Tibial artery (tissue), 4 donors: ENCODE data around the gene MCAM.

Source experiments
- DNase-seq, 2 donors: peaks; one replicate each; pipeline ENCODE4 v3.0.0-alpha.2; 2019
- H3K27ac ChIP-seq, 2 donors: fragments of 200-600 bp; sonication (generic) in 1 of 2; 1 replicate in 1 of 2; 2 replicates in 1 of 2; pipeline ENCODE4 v1.5.1; 2018 to 2019; ENCODE audit warnings: mild to moderate bottlenecking in 1 of 2
- H3K27me3 ChIP-seq, 2 donors: fragments of 200-600 bp; sonication (generic) in 1 of 2; one replicate each; pipeline versions ENCODE4 v1.5.1 to v1.6.0; 2016 to 2019
- H3K36me3 ChIP-seq, 3 donors: fragments of 200-600 bp; sonication (generic) in 2 of 3; one replicate each; pipeline ENCODE4 v1.5.1; 2016 to 2019; ENCODE audit warnings: mild to moderate bottlenecking in 2 of 3
- H3K4me1 ChIP-seq, 4 donors: fragments of 200-600 bp; sonication (generic) in 2 of 4; 1 replicate in 3 of 4; 2 replicates in 1 of 4; pipeline ENCODE4 v1.5.1; 2016 to 2019
- H3K4me3 ChIP-seq, 2 donors: fragments of 200-600 bp; sonication (generic) in 1 of 2; 1 replicate in 1 of 2; 2 replicates in 1 of 2; pipeline ENCODE4 v1.5.1; 2018 to 2019; ENCODE audit warnings: mild to moderate bottlenecking in 2 of 2
- H3K9me3 ChIP-seq, 3 donors: fragments of 200-600 bp; sonication (generic) in 1 of 3; one replicate each; pipeline ENCODE4 v1.5.1; 2016 to 2019
- intact Hi-C: fragments of 100-400 bp; cut with DNase I; formaldehyde crosslinking; loops from one replicate; pipeline ENCODE4 v1.15.0; 2023; ENCODE audit warnings: low total_unique reads
- TF ChIP-seq, protein P1 (sequence below), 2 experiments: fragments of 200-600 bp in 1 of 2; fragments of 450-650 bp in 1 of 2; IDR thresholded peaks; one replicate each; pipeline ENCODE4 v1.5.1; 2017 to 2019; ENCODE audit warnings: antibody characterized with exemption in 2 of 2, mild to moderate bottlenecking in 1 of 2, moderate library complexity in 1 of 2

Gene MCAM

DNA sequence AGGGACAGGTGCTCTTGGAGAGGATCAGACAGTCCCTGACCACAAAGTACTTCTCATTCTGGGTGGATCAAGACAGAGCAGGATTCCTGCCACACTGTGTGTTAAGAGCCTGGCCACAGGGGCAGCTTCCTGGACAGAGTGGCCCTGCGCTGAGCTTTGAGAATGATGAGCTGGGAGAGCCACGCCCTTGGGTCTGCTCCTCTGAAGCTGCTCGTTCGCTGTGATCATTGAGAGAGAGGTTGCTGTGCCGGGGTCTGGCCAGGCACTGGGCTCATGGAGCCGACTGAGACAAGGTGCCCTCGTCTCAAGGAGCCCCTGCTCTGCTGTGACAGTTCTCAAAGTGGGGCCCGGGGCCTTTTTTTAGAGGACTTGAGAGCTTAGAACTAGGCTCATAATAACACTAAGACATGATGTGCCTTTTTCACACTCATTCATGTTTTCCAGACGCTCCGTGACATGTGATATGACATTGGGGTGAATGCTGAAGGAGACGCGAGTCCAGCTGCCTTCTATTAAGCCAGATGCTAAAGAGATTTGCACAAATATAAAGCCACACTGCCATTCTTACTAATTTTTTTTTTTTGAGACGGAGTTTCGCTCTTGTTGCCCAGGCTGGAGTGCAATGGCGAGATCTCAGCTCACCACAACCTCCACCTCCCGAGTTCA lies 31.1 kb upstream of the MCAM start:
- TF ChIP-seq, protein P1, sequence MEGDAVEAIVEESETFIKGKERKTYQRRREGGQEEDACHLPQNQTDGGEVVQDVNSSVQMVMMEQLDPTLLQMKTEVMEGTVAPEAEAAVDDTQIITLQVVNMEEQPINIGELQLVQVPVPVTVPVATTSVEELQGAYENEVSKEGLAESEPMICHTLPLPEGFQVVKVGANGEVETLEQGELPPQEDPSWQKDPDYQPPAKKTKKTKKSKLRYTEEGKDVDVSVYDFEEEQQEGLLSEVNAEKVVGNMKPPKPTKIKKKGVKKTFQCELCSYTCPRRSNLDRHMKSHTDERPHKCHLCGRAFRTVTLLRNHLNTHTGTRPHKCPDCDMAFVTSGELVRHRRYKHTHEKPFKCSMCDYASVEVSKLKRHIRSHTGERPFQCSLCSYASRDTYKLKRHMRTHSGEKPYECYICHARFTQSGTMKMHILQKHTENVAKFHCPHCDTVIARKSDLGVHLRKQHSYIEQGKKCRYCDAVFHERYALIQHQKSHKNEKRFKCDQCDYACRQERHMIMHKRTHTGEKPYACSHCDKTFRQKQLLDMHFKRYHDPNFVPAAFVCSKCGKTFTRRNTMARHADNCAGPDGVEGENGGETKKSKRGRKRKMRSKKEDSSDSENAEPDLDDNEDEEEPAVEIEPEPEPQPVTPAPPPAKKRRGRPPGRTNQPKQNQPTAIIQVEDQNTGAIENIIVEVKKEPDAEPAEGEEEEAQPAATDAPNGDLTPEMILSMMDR (IDR thresholded peaks at IDR 0.05): no peak
- Histone ChIP-seq H3K4me1 (peaks cover 0 to 19% (median 1%) of the 10 kb centered on the region in 4 donors), H3K4me3 (no peak overlapping the region), H3K27me3 (no peaks in the 10 kb centered on the region), H3K9me3 (no peaks in the 10 kb centered on the region), H3K27ac (no peak overlapping the region), H3K36me3 (no peaks in the 10 kb centered on the region)
- intact Hi-C loops: no loop called here
- peak in 1 of 2 donors; percentile 63 for DNase-seq

GRCh38 chr11:119347242-119347641 lies 30.3 kb upstream of the MCAM start:
- H3K36me3 ChIP-seq: no peaks in the 10 kb centered on the region
- no peaks in the 10 kb centered on the region for H3K27me3 ChIP-seq
- peaks cover 0 to 19% (median 1%) of the 10 kb centered on the region in 4 donors for H3K4me1 ChIP-seq
- no peak overlapping the region for H3K27ac ChIP-seq
- DNase-seq: no peak
- H3K4me3 ChIP-seq: no peak overlapping the region
- intact Hi-C loops: no loop called here
- TF ChIP-seq, protein P1 (IDR thresholded peaks at IDR 0.05): no peak
- H3K9me3 ChIP-seq: no peaks in the 10 kb centered on the region

GRCh38 chr11:119346605-119347004 lies 29.7 kb upstream of the MCAM start, which contains the start of gene MFRP:
Gene MFRP, minus strand, starts transcription at chr11:119346705. Its CDS starts 192 bp downstream, at chr11:119346513.
- Histone ChIP-seq H3K4me3 (no peak within 1 kb of the TSS), H3K27ac (no peak within 1 kb of the TSS), H3K9me3 (no peaks in the 10 kb centered on the region), H3K27me3 (no peaks in the 10 kb centered on the region), H3K36me3 (no peaks in the 10 kb centered on the region), H3K4me1 (peaks cover 0 to 19% (median 1%) of the 10 kb centered on the region in 4 donors)
- intact Hi-C loops: no loop called here
- TF ChIP-seq, protein P1 (IDR thresholded peaks at IDR 0.05): no peak
- DNase-seq: no peak

DNA sequence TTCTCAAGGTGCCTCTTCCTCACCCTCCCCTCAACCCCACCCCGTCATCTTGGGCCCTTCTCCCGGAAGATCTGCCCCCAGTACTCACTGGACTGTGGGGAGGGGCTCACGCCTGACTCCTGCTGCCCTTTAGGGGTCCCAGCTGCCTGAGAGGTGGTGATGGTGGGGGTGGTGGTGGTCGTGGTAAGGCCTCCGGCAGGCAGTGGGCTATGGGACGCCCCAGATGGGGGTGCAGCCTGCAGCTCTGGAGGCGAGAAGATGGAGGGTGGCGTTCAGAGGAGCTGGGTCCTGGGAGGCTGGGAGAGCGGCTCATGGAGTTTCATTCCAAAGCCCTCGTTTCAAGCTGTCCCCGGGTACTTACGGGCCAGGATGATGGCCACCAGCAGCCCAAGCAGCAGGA lies 28.8 kb upstream of the MCAM start:
- Histone ChIP-seq H3K36me3 (no peaks in the 10 kb centered on the region), H3K9me3 (no peaks in the 10 kb centered on the region), H3K27me3 (no peaks in the 10 kb centered on the region), H3K4me3 (no peak overlapping the region), H3K27ac (no peak overlapping the region), H3K4me1 (peaks cover 0 to 27% (median 9%) of the 10 kb centered on the region in 4 donors)
- TF ChIP-seq, protein P1 (IDR thresholded peaks at IDR 0.05): no peak
- no peak for DNase-seq
- intact Hi-C loops: no loop called here

DNA sequence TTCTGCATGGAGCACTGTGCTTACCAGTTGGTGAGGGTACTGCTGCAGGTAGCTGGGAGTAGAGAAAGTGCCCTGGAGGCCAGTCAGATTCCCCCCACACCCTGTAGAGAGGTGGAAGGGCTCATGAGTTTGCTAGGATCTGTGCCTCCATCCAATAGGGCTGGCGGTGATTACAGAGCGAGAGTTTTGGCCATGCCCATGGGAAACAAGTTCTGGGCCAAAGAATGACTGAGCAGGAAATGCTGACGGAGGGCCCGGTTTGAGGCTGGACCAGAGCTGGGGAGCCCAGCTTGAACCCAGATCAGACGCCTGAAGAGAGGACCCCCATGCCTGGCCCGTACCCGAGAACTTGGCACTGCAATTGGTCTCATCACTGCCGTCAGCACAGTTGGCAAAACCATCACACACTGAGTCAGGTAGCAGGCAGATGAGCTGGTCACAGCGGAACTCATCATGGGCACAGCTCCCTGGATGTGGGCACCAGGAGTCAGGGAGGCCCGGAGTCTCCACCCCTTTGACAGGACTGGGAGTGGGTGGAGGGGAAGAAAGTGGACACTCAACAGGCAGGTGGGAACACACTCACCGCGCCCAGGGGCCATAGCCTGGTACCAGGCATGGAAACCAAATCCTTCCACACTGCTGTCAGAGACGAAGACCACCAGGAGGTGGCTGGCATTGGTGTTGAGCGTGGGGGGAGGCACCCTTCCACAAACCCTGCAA lies 27.5 kb upstream of the MCAM start:
- Histone ChIP-seq H3K4me1 (peaks cover 0 to 39% (median 16%) of the 10 kb centered on the region in 4 donors), H3K27me3 (no peaks in the 10 kb centered on the region), H3K36me3 (no peaks in the 10 kb centered on the region), H3K27ac (no peak overlapping the region), H3K4me3 (no peak overlapping the region), H3K9me3 (no peaks in the 10 kb centered on the region)
- TF ChIP-seq, protein P1 (IDR thresholded peaks at IDR 0.05): no peak
- peak in 1 of 2 donors; percentile 62 for DNase-seq
- intact Hi-C loops: no loop called here
